Astrocyte (in vitro differentiated cells and primary cell): Measurements from ENCODE around the gene SPSB2.

Experiments
- CTCF ChIP-seq: IDR thresholded peaks from 2 replicates; pipeline ENCODE4 v1.5.1; 2011; ENCODE audit warnings: low read depth, mild to moderate bottlenecking, inconsistent platforms, low read length, moderate library complexity; ENCODE audit not compliant: insufficient read depth
- EZH2 ChIP-seq: IDR thresholded peaks from 2 replicates; pipeline ENCODE4 v1.6.1; 2012; ENCODE audit warnings: mild to moderate bottlenecking, low read length, inconsistent platforms; ENCODE audit not compliant: insufficient read depth

DNA sequence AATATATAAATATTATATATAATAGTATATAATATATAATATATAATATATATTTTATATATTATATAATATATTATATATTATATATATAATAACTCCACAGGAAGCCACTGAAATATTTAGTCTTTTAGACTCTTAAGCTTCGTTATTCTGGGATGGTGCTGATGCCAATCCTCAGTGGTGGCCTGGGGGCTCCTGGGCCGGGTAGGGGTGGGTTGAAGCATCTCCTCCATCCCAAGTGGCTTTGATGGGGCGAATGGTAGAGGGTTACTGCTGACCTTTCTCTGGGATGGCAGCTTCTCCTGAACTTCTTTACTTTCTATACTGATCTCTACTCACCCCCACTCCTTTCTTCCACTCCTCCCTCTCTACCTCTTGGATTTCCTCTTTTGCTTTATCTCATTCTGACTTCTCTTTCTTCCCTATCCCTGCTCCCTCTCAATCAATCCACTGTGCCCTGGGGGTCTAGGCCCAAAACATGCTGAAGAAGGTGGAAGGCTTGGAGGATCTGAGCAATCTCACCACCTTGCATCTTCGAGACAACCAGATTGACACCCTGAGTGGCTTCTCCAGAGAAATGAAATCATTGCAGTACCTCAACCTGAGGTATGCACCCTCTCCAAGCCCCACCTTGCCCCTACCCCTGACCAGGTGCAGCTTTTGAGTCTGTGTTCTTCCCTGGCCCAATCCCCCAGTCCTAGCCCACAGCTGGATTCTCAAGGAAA lies 36.5 kb upstream of the SPSB2 start:
- no peak for TF ChIP-seq CTCF
- TF ChIP-seq EZH2: no peak
